ENCODE results near the gene GK. TPM values are rescaled to one million over a fixed set of nuclear protein-coding genes. Genes with fewer than 3 reads are reported as not detected.

The GK gene
- total and polyA plus RNA-seq, 2 donors (not counting 1 experiment from before 2014, with no cell fraction given) = 4.8 to 10.2 TPM

DNA sequence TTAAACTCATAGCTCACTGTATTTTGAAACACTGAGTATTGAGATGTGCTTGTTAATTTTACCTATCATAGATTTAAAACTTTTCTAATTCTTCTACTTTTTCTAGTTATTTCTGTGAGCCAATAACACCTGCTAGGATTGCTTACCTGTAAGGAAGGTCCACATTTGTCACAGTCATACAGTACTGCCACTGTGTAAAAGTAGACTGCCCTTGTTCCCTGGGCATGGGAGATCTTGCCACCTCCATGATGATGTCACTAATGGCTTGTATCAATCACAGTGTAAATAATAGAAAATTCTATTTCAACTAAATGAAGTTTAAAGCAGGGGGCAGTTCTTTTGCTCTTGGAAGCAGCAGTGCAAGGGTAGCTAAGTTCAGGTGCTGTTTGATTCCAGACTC, 35.9 kb downstream of the GK start:
- ChIA-PET CTCF (no interaction called here), POLR2A (no interaction called here)
- H3K4me1 ChIP-seq (ENCODE audit: control insufficient read depth in 2 of 2, insufficient read depth in 2 of 2, low read length in 2 of 2) = no peaks in the 10 kb centered on the region
- no peaks in the 10 kb centered on the region for H4K20me1 ChIP-seq (ENCODE audit: control insufficient read depth, insufficient read depth, low read length, poor library complexity, severe bottlenecking)
- Mint-ChIP-seq H3K9me3 (ENCODE audit: insufficient read depth) (no peaks in the 10 kb centered on the region), H3K27me3 (no peaks in the 10 kb centered on the region), H3K4me1 (no peaks in the 10 kb centered on the region), H3K27ac (no peak overlapping the region), H3K4me3 (no peak overlapping the region)
- H2AFZ ChIP-seq (ENCODE audit: insufficient read depth, low read depth, low read length, poor library complexity, severe bottlenecking) = no peak overlapping the region
- no peaks in the 10 kb centered on the region for H3K36me3 ChIP-seq (replicated peaks in 1 of 2; ENCODE audit: control extremely low read depth in 1 of 2, control insufficient read depth in 1 of 2, extremely low read depth in 1 of 2, insufficient read depth in 2 of 2, low read length in 1 of 2)
- H3K4me2 ChIP-seq (replicated peaks; ENCODE audit: low read depth, low read length, poor library complexity, severe bottlenecking) = no peak overlapping the region
- no peak overlapping the region for H3K9ac ChIP-seq (ENCODE audit: low read length)
- H3K27ac ChIP-seq (ENCODE audit: low read length in 2 of 2) = no peak overlapping the region
- DNase-seq (no peak), ATAC-seq (ENCODE audit: low read depth) (no peak)
- no peaks in the 10 kb centered on the region for H3K79me2 ChIP-seq (ENCODE audit: control insufficient read depth, insufficient read depth, low read length)
- no peaks in the 10 kb centered on the region for H3K27me3 ChIP-seq (replicated peaks in 1 of 4; ENCODE audit: control extremely low read depth in 1 of 4, control insufficient read depth in 3 of 4, insufficient read depth in 4 of 4, low read length in 3 of 4)
- no peaks in the 10 kb centered on the region for H3K9me3 ChIP-seq (ENCODE audit: control extremely low read depth in 1 of 3, control insufficient read depth in 2 of 3, insufficient read depth in 1 of 3, low read length in 2 of 3)
- TF ChIP-seq, protein P1, sequence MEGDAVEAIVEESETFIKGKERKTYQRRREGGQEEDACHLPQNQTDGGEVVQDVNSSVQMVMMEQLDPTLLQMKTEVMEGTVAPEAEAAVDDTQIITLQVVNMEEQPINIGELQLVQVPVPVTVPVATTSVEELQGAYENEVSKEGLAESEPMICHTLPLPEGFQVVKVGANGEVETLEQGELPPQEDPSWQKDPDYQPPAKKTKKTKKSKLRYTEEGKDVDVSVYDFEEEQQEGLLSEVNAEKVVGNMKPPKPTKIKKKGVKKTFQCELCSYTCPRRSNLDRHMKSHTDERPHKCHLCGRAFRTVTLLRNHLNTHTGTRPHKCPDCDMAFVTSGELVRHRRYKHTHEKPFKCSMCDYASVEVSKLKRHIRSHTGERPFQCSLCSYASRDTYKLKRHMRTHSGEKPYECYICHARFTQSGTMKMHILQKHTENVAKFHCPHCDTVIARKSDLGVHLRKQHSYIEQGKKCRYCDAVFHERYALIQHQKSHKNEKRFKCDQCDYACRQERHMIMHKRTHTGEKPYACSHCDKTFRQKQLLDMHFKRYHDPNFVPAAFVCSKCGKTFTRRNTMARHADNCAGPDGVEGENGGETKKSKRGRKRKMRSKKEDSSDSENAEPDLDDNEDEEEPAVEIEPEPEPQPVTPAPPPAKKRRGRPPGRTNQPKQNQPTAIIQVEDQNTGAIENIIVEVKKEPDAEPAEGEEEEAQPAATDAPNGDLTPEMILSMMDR (IDR thresholded peaks at IDR 0.05) = no peak
- TF ChIP-seq EZH2 (IDR thresholded peaks at IDR 0.05; ENCODE audit: borderline replicate concordance, insufficient read depth, low read depth, low read length, poor library complexity, severe bottlenecking) = no peak
- intact Hi-C loops (cut with micrococcal nuclease) = no loop called here
- H3K4me3 ChIP-seq (ENCODE audit: control extremely low read depth in 1 of 5, extremely low read depth in 1 of 5, insufficient read depth in 1 of 5, low read depth in 2 of 5, low read length in 4 of 5) = no peak overlapping the region

DNA sequence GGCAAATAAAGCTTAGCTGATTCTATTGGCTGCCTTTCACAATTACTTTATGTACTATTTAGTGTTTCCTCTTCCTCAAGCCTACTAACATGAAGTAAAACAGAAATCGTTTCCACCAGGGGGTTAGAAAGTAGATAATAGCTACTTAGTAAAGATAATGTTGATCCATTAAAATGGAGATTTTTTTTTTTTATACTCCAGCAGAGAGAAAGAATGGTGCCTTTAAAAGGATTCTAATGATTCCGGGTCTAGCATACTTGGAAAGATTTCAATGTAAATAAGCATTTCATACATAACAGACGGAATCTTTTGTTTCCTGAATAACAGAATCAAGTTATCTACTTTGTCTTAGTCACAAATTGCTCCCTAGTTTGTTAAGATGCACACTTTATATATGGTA, 37.1 kb downstream of the GK start:
- Histone ChIP-seq H3K79me2 (ENCODE audit: control insufficient read depth, insufficient read depth, low read length) (no peaks in the 10 kb centered on the region), H3K9ac (ENCODE audit: low read length) (no peak overlapping the region), H3K4me3 (ENCODE audit: control extremely low read depth in 1 of 5, extremely low read depth in 1 of 5, insufficient read depth in 1 of 5, low read depth in 2 of 5, low read length in 4 of 5) (no peak overlapping the region), H3K36me3 (replicated peaks in 1 of 2; ENCODE audit: control extremely low read depth in 1 of 2, control insufficient read depth in 1 of 2, extremely low read depth in 1 of 2, insufficient read depth in 2 of 2, low read length in 1 of 2) (no peaks in the 10 kb centered on the region), H3K4me1 (ENCODE audit: control insufficient read depth in 2 of 2, insufficient read depth in 2 of 2, low read length in 2 of 2) (no peaks in the 10 kb centered on the region), H3K27me3 (replicated peaks in 1 of 4; ENCODE audit: control extremely low read depth in 1 of 4, control insufficient read depth in 3 of 4, insufficient read depth in 4 of 4, low read length in 3 of 4) (no peaks in the 10 kb centered on the region), H4K20me1 (ENCODE audit: control insufficient read depth, insufficient read depth, low read length, poor library complexity, severe bottlenecking) (no peaks in the 10 kb centered on the region), H3K9me3 (ENCODE audit: control extremely low read depth in 1 of 3, control insufficient read depth in 2 of 3, insufficient read depth in 1 of 3, low read length in 2 of 3) (no peaks in the 10 kb centered on the region), H3K4me2 (replicated peaks; ENCODE audit: low read depth, low read length, poor library complexity, severe bottlenecking) (no peak overlapping the region), H2AFZ (ENCODE audit: insufficient read depth, low read depth, low read length, poor library complexity, severe bottlenecking) (no peak overlapping the region), H3K27ac (ENCODE audit: low read length in 2 of 2) (no peak overlapping the region)
- DNase-seq (no peak), ATAC-seq (ENCODE audit: low read depth) (no peak)
- TF ChIP-seq, protein P1 (IDR thresholded peaks at IDR 0.05) = no peak
- no peak for TF ChIP-seq EZH2 (IDR thresholded peaks at IDR 0.05; ENCODE audit: borderline replicate concordance, insufficient read depth, low read depth, low read length, poor library complexity, severe bottlenecking)
- H3K27ac Mint-ChIP-seq = no peak overlapping the region
- no peak overlapping the region for H3K4me3 Mint-ChIP-seq
- ChIA-PET CTCF (no interaction called here), POLR2A (no interaction called here)
- no peaks in the 10 kb centered on the region for H3K4me1 Mint-ChIP-seq
- no peaks in the 10 kb centered on the region for H3K27me3 Mint-ChIP-seq
- no CpG with 5 or more reads among the region's 3 CpGs for WGBS (ENCODE audit: insufficient coverage)
- no peaks in the 10 kb centered on the region for H3K9me3 Mint-ChIP-seq (ENCODE audit: insufficient read depth)
- intact Hi-C loops (cut with micrococcal nuclease) = no loop called here

Data from B cell (primary cell).